ENCODE data around the gene DOCK2.

GRCh38 chr5:169707686-169708085 lies 70.6 kb downstream of the DOCK2 start:
- TF ChIP-seq EZH2phosphoT487 (IDR thresholded peaks at IDR 0.05; ENCODE audit: insufficient read depth, low read depth): no peak
- no peak for TF ChIP-seq EZH2 (IDR thresholded peaks at IDR 0.05; ENCODE audit: insufficient read depth, poor library complexity, severe bottlenecking)
